ENCODE results near the gene INPP5F. TPM values are rescaled to one million over a fixed set of nuclear protein-coding genes. Genes with fewer than 3 reads are reported as not detected.

INPP5F gene
- total and polyA plus RNA-seq, 10 of the 15 experiments (the other 5 are each of a cell fraction or from before 2014, with no cell fraction given) = 6.0 to 49.3 (median 34.3) TPM

- TF ChIP-seq ZNF687 (IDR thresholded peaks at IDR 0.05) (peak; percentile 58; the same call in 1 of the 2 replicates), SMARCA5 (IDR thresholded peaks at IDR 0.05) (peak; percentile 15; the same call in 1 of the 2 replicates), DPF2 (IDR thresholded peaks at IDR 0.05) (peak; percentile 72), GATAD2B (conservative IDR thresholded peaks at IDR 0.05; ENCODE audit: low read depth) (0 out of 2 replicates have a peak, but pooled peaks have one; percentile 18), ZBED1 (IDR thresholded peaks at IDR 0.05; ENCODE audit: borderline replicate concordance) (no peak; the same call in 1 of the 2 replicates), IKZF2 (IDR thresholded peaks at IDR 0.05) (peak; percentile 89 to 91), PAX8 (IDR thresholded peaks at IDR 0.05) (no peak), TBL1XR1 (IDR thresholded peaks at IDR 0.05; ENCODE audit: low read depth, low read length) (peak; percentile 82; the same call in 1 of the 2 replicates), CREM (IDR thresholded peaks at IDR 0.05; ENCODE audit: low read depth) (peak; percentile 70; the same call in 1 of the 2 replicates), MXI1 (IDR thresholded peaks at IDR 0.05; ENCODE audit: low read depth, low read length) (peak; percentile 62; the same call in 1 of the 2 replicates), NR2F1 (conservative IDR thresholded peaks at IDR 0.05) (0 out of 2 replicates have a peak, but pooled peaks have one; percentile 18), USF2 (IDR thresholded peaks at IDR 0.05; ENCODE audit: borderline replicate concordance, low read depth, low read length) (peak; percentile 52; the same call in 1 of the 2 replicates), NFIC (IDR thresholded peaks at IDR 0.05; ENCODE audit: low read depth, low read length) (peak; percentile 85; the same call in 1 of the 2 replicates), RUNX3 (IDR thresholded peaks at IDR 0.05; ENCODE audit: low read length) (peak; percentile 95), BHLHE40 (IDR thresholded peaks at IDR 0.05; ENCODE audit: borderline replicate concordance in 1 of 2, low read depth in 2 of 2, low read length in 1 of 2) (0 out of 4 replicates have a peak, but pooled peaks of 1 of the 2 experiments have one; percentile 22), EP300 (IDR thresholded peaks at IDR 0.05; ENCODE audit: borderline replicate concordance in 1 of 2, control insufficient read depth in 1 of 2, low read depth in 2 of 2, low read length in 2 of 2) (peak; percentile 71 to 84; a peak in 3 of 4 replicates), RAD51 (IDR thresholded peaks at IDR 0.05) (peak; percentile 91), SUZ12 (IDR thresholded peaks at IDR 0.05; ENCODE audit: unreplicated experiment) (no peak), FOXM1 (IDR thresholded peaks at IDR 0.05; ENCODE audit: low read depth, low read length) (peak; percentile 87; the same call in 1 of the 2 replicates)
- TF ChIP-seq, protein P1, sequence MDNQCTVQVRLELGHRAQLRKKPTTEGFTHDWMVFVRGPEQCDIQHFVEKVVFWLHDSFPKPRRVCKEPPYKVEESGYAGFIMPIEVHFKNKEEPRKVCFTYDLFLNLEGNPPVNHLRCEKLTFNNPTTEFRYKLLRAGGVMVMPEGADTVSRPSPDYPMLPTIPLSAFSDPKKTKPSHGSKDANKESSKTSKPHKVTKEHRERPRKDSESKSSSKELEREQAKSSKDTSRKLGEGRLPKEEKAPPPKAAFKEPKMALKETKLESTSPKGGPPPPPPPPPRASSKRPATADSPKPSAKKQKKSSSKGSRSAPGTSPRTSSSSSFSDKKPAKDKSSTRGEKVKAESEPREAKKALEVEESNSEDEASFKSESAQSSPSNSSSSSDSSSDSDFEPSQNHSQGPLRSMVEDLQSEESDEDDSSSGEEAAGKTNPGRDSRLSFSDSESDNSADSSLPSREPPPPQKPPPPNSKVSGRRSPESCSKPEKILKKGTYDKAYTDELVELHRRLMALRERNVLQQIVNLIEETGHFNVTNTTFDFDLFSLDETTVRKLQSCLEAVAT (IDR thresholded peaks at IDR 0.05) = peak; percentile 69
- TF ChIP-seq, protein P2, sequence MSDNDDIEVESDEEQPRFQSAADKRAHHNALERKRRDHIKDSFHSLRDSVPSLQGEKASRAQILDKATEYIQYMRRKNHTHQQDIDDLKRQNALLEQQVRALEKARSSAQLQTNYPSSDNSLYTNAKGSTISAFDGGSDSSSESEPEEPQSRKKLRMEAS (IDR thresholded peaks at IDR 0.05; ENCODE audit: low read depth, low read length) = peak; percentile 24; the same call in 1 of the 2 replicates
These were observed 58.7 kb downstream of the INPP5F start (continued) for GRCh38 chr10:119784340-119785067.
